HepG2 (cell line): ENCODE measurements around the gene WDCP. TPM values are rescaled to one million over a fixed set of nuclear protein-coding genes. Genes with fewer than 3 reads are reported as not detected.

Experiments used
- ERF ChIP-seq: IDR thresholded peaks from 2 replicates; pipeline ENCODE4 v1.6.1; 2018; ENCODE audit warnings: missing biosample characterization, missing genetic modification reagents
- JUN ChIP-seq: sonication (generic); formaldehyde crosslinking; IDR thresholded peaks from 2 replicates; pipeline ENCODE4 v1.4.0; 2020; ENCODE audit warnings: mild to moderate bottlenecking, missing genetic modification reagents
- KLF16 ChIP-seq, 2 experiments: sonication (generic) in 1 of 2; formaldehyde crosslinking in 1 of 2; IDR thresholded peaks; 2 replicates each; pipeline versions ENCODE4 v1.6.1 to v1.8.0; 2016 to 2023; ENCODE audit warnings: missing genetic modification reagents in 2 of 2, missing compliant biosample characterization in 1 of 2
- RNF2 ChIP-seq: fragments of 450-650 bp; conservative IDR thresholded peaks from 2 replicates; pipeline ENCODE4 v1.6.1; 2016; ENCODE audit warnings: low read depth
- SNAI1 ChIP-seq: sonication (generic); formaldehyde crosslinking; IDR thresholded peaks from 2 replicates; pipeline ENCODE4 v1.5.0; 2020; ENCODE audit warnings: mild to moderate bottlenecking, missing genetic modification reagents, borderline replicate concordance
- ZBTB21 ChIP-seq: sonication (generic); formaldehyde crosslinking; IDR thresholded peaks from 2 replicates; pipeline ENCODE4 v1.4.0; 2020; ENCODE audit warnings: missing genetic modification reagents
- ZNF558 ChIP-seq: sonication (generic); formaldehyde crosslinking; IDR thresholded peaks from 2 replicates; pipeline ENCODE4 v1.9.0; 2022; ENCODE audit warnings: mild to moderate bottlenecking, missing genetic modification reagents, borderline replicate concordance
- polyA plus RNA-seq, 8 experiments: library from polyadenylated mRNA; depleted of rRNA in 3 of 8; stranded (reverse) in 7 of 8; unstranded in 1 of 8; fragments of >200 nt; fragmentation: Illumina TruSeq in 4 of 8; extraction: Trizol in 4 of 8; gene quantifications; 2 replicates each; pipeline versions ENCODE4 v1.2.1 to v1.2.3, GENCODE V29; 2011 to 2016; ENCODE audit warnings: low read depth in 4 of 8, missing spikeins in 1 of 8, mixed read lengths in 1 of 8; ENCODE audit not compliant: insufficient read depth in 1 of 8
- total RNA-seq, 5 experiments: library from RNA; depleted of rRNA; stranded (reverse); fragments of >200 nt; fragmentation: Illumina TruSeq; extraction: Trizol; gene quantifications; 2 replicates each; pipeline ENCODE4 v1.2.3, GENCODE V29; 2016; ENCODE audit warnings: low read depth in 1 of 5
- TF ChIP-seq, protein P1 (sequence below): sonication (generic); formaldehyde crosslinking; IDR thresholded peaks from 2 replicates; pipeline ENCODE4 v1.8.1; 2023; ENCODE audit warnings: mild to moderate bottlenecking, inconsistent platforms, moderate library complexity, missing genetic modification reagents, borderline replicate concordance
- TF ChIP-seq, protein P2 (sequence below): sonication (generic); formaldehyde crosslinking; IDR thresholded peaks from 2 replicates; pipeline ENCODE4 v1.4.0; 2020; ENCODE audit warnings: missing genetic modification reagents
- TF ChIP-seq, protein P3 (sequence below): sonication (generic); formaldehyde crosslinking; conservative IDR thresholded peaks from 2 replicates; pipeline ENCODE4 v1.8.0; 2022; ENCODE audit warnings: mild to moderate bottlenecking, moderate library complexity, missing genetic modification reagents
- TF ChIP-seq, protein P4 (sequence below): IDR thresholded peaks from 2 replicates; pipeline ENCODE4 v1.6.1; 2016; ENCODE audit warnings: low read depth, missing genetic modification reagents, missing compliant biosample characterization
- TF ChIP-seq, protein P5 (sequence below): sonication (generic); formaldehyde crosslinking; IDR thresholded peaks from 2 replicates; pipeline ENCODE4 v1.4.0; 2020; ENCODE audit warnings: mild to moderate bottlenecking, missing genetic modification reagents
- TF ChIP-seq, protein P6 (sequence below): sonication (generic); formaldehyde crosslinking; IDR thresholded peaks from 2 replicates; pipeline ENCODE4 v1.4.0; 2020; ENCODE audit warnings: missing genetic modification reagents; ENCODE audit errors: not compliant biosample characterization

WDCP gene
- total and polyA plus RNA-seq, 2 of the 13 experiments (the other 11 are each of a cell fraction or from before 2014, with no cell fraction given) = 17.4 to 22.6 TPM

DNA sequence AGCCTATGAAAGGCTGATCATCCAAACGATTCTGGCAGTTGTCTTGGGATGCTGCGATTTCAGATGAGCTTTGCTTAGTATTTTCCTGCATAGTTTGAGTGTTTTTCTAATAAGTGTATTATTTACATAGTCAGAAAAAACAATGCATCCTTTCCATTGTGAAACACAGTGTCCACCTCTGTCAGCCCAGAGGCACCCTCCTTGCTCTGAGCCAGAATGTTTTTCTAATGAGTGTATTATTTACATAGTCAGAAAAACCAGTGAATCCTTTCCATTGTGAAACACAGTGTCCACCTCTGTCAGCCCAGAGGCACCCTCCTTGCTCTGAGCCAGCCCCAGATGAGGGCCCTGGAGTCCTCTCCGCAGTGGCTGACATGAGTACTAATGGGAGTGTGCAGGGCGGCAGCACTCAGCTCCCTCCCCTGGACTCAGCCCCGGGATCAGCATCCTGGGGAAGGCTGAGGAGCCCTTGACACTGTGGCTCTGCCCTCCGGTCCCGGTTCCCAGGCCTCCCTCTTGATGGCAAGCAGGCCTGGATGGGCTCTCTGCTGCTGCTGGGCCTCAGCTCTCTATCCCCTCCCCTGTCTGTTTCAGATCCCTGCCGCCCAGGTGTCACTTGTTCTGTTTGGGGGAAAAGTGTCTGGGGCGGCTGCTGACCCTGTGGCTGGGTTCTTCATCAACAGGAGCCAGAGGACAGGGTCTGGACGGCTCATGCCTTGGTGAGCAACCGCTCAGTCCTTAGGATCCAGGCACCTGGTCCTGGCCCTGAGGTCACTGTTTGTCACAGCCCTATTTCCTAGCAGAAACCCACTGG, 31.4 kb downstream of the WDCP start (continued):
- TF ChIP-seq, protein P1, sequence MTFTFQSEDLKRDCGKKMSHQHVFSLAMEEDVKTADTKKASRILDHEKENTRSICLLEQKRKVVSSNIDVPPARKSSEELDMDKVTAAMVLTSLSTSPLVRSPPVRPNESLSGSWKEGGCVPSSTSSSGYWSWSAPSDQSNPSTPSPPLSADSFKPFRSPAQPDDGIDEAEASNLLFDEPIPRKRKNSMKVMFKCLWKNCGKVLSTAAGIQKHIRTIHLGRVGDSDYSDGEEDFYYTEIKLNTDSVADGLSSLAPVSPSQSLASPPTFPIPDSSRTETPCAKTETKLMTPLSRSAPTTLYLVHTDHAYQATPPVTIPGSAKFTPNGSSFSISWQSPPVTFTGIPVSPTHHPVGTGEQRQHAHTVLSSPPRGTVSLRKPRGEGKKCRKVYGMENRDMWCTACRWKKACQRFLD (CRISPR knock-in tag) = 0 out of 2 replicates have a peak, but pooled peaks have one; percentile 5
- TF ChIP-seq ZBTB21 (CRISPR knock-in tag) = no peak
- TF ChIP-seq, protein P2, sequence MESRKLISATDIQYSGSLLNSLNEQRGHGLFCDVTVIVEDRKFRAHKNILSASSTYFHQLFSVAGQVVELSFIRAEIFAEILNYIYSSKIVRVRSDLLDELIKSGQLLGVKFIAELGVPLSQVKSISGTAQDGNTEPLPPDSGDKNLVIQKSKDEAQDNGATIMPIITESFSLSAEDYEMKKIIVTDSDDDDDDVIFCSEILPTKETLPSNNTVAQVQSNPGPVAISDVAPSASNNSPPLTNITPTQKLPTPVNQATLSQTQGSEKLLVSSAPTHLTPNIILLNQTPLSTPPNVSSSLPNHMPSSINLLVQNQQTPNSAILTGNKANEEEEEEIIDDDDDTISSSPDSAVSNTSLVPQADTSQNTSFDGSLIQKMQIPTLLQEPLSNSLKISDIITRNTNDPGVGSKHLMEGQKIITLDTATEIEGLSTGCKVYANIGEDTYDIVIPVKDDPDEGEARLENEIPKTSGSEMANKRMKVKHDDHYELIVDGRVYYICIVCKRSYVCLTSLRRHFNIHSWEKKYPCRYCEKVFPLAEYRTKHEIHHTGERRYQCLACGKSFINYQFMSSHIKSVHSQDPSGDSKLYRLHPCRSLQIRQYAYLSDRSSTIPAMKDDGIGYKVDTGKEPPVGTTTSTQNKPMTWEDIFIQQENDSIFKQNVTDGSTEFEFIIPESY = peak; percentile 23; the same call in 1 of the 2 replicates
- peak; percentile 42; the same call in 1 of the 2 replicates for TF ChIP-seq ERF (CRISPR knock-in tag)
- TF ChIP-seq, protein P3, sequence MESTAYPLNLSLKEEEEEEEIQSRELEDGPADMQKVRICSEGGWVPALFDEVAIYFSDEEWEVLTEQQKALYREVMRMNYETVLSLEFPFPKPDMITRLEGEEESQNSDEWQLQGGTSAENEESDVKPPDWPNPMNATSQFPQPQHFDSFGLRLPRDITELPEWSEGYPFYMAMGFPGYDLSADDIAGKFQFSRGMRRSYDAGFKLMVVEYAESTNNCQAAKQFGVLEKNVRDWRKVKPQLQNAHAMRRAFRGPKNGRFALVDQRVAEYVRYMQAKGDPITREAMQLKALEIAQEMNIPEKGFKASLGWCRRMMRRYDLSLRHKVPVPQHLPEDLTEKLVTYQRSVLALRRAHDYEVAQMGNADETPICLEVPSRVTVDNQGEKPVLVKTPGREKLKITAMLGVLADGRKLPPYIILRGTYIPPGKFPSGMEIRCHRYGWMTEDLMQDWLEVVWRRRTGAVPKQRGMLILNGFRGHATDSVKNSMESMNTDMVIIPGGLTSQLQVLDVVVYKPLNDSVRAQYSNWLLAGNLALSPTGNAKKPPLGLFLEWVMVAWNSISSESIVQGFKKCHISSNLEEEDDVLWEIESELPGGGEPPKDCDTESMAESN (CRISPR knock-in tag) = no peak; the same call in none of the 2 replicates
- TF ChIP-seq, protein P4, sequence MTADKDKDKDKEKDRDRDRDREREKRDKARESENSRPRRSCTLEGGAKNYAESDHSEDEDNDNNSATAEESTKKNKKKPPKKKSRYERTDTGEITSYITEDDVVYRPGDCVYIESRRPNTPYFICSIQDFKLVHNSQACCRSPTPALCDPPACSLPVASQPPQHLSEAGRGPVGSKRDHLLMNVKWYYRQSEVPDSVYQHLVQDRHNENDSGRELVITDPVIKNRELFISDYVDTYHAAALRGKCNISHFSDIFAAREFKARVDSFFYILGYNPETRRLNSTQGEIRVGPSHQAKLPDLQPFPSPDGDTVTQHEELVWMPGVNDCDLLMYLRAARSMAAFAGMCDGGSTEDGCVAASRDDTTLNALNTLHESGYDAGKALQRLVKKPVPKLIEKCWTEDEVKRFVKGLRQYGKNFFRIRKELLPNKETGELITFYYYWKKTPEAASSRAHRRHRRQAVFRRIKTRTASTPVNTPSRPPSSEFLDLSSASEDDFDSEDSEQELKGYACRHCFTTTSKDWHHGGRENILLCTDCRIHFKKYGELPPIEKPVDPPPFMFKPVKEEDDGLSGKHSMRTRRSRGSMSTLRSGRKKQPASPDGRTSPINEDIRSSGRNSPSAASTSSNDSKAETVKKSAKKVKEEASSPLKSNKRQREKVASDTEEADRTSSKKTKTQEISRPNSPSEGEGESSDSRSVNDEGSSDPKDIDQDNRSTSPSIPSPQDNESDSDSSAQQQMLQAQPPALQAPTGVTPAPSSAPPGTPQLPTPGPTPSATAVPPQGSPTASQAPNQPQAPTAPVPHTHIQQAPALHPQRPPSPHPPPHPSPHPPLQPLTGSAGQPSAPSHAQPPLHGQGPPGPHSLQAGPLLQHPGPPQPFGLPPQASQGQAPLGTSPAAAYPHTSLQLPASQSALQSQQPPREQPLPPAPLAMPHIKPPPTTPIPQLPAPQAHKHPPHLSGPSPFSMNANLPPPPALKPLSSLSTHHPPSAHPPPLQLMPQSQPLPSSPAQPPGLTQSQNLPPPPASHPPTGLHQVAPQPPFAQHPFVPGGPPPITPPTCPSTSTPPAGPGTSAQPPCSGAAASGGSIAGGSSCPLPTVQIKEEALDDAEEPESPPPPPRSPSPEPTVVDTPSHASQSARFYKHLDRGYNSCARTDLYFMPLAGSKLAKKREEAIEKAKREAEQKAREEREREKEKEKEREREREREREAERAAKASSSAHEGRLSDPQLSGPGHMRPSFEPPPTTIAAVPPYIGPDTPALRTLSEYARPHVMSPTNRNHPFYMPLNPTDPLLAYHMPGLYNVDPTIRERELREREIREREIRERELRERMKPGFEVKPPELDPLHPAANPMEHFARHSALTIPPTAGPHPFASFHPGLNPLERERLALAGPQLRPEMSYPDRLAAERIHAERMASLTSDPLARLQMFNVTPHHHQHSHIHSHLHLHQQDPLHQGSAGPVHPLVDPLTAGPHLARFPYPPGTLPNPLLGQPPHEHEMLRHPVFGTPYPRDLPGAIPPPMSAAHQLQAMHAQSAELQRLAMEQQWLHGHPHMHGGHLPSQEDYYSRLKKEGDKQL (CRISPR knock-in tag) = 0 out of 2 replicates have a peak, but pooled peaks have one; percentile 30
- TF ChIP-seq, protein P5, sequence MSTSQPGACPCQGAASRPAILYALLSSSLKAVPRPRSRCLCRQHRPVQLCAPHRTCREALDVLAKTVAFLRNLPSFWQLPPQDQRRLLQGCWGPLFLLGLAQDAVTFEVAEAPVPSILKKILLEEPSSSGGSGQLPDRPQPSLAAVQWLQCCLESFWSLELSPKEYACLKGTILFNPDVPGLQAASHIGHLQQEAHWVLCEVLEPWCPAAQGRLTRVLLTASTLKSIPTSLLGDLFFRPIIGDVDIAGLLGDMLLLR (CRISPR knock-in tag) = no peak
- TF ChIP-seq ZNF558 (CRISPR knock-in tag) = no peak
- TF ChIP-seq, protein P6, sequence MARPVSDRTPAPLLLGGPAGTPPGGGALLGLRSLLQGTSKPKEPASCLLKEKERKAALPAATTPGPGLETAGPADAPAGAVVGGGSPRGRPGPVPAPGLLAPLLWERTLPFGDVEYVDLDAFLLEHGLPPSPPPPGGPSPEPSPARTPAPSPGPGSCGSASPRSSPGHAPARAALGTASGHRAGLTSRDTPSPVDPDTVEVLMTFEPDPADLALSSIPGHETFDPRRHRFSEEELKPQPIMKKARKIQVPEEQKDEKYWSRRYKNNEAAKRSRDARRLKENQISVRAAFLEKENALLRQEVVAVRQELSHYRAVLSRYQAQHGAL = no peak
- TF ChIP-seq KLF16 (CRISPR knock-in tag; IDR thresholded peaks at IDR 0.05) = peak in 1 of 2 experiments; percentile 85; a peak in 2 of 4 replicates
- TF ChIP-seq JUN (CRISPR knock-in tag) = peak; percentile 98
- peak; percentile 80; the same call in 1 of the 2 replicates for TF ChIP-seq SNAI1 (CRISPR knock-in tag)
- TF ChIP-seq RNF2 = no peak
